ENCODE results near the gene RBM26. TPM values are rescaled to one million over a fixed set of nuclear protein-coding genes. Genes with fewer than 3 reads are reported as not detected.

The RBM26 gene
- total RNA-seq = 10 to 100 TPM; 54.8 to 57.7 TPM

GRCh38 chr13:79405831-79406596 lies at the start of gene RBM26:
TSS of gene RBM26 (minus strand) at chr13:79406255. CDS start at chr13:79405774, 481 bp downstream.
- no peak within 1 kb of the TSS for H3K27ac Mint-ChIP-seq
- peak within 1 kb of the TSS; percentile 88 for H3K4me3 Mint-ChIP-seq
- ChIA-PET CTCF (interaction anchor here (0.7 to 3.0 kb wide), 7 partner anchors 14 to 135 kb away, joined by 3 to 18 read pairs (median 4); no protein-coding TSS in a partner anchor), POLR2A (interaction anchor here (0.7 to 3.0 kb wide), 10 partner anchors 11 to 95 kb away, joined by 3 to 53 read pairs (median 4); partner anchors contain the start of gene NDFIP2)
- no peaks in the 10 kb centered on the region for H3K27me3 Mint-ChIP-seq
- H3K4me1 Mint-ChIP-seq (ENCODE audit: low read depth) = peaks cover 38% of the 10 kb centered on the region
- DNase-seq = peak; percentile 96
- intact Hi-C loops (cut with micrococcal nuclease) = loop anchor here (1.0 to 5.0 kb wide), 5 partner anchors 13 to 116 kb away; partner anchors contain the start of gene NDFIP2
- no peaks in the 10 kb centered on the region for H3K9me3 Mint-ChIP-seq
- peaks cover 3% of the 10 kb centered on the region for H3K36me3 Mint-ChIP-seq

GRCh38 chr13:79455331-79455730 lies 49.3 kb upstream of the RBM26 start:
- H3K36me3 Mint-ChIP-seq = no peaks in the 10 kb centered on the region
- peaks cover 74% of the 10 kb centered on the region for H3K4me1 Mint-ChIP-seq (ENCODE audit: low read depth)
- POLR2A ChIA-PET = interaction anchor here (6.7 kb wide), 1 partner anchor 26 kb away, joined by 100 read pairs; the partner anchor contains the start of gene NDFIP2
- H3K9me3 Mint-ChIP-seq = no peaks in the 10 kb centered on the region
- H3K27me3 Mint-ChIP-seq = no peaks in the 10 kb centered on the region
- no peak for DNase-seq
- CTCF ChIA-PET = interaction anchor here (0.9 to 2.2 kb wide), 3 partner anchors 25 to 86 kb away, joined by 3 to 13 read pairs (median 3); partner anchors contain the start of gene NDFIP2
- no peak overlapping the region for H3K4me3 Mint-ChIP-seq
- intact Hi-C loops (cut with micrococcal nuclease) = no loop called here
- peak overlapping the region; percentile 54 for H3K27ac Mint-ChIP-seq

- H3K4me1 Mint-ChIP-seq (ENCODE audit: low read depth) = peaks cover 85% of the 10 kb centered on the region
- peak overlapping the region; percentile 97 for H3K27ac Mint-ChIP-seq
- ChIA-PET POLR2A (interaction anchor here (0.6 to 4.6 kb wide), 5 partner anchors 26 to 58 kb away, joined by 3 to 114 read pairs (median 4); partner anchors contain the start of genes NDFIP2 and RBM26), CTCF (interaction anchor here (1.0 to 2.5 kb wide), 3 partner anchors 25 to 88 kb away, joined by 3 to 29 read pairs (median 5); partner anchors contain the start of gene NDFIP2)
- no peak for DNase-seq
- no peaks in the 10 kb centered on the region for H3K9me3 Mint-ChIP-seq
- peak overlapping the region; percentile 74 for H3K4me3 Mint-ChIP-seq
- no peaks in the 10 kb centered on the region for H3K36me3 Mint-ChIP-seq
- no peaks in the 10 kb centered on the region for H3K27me3 Mint-ChIP-seq
- intact Hi-C loops (cut with micrococcal nuclease) = no loop called here
Observed at GRCh38 chr13:79452239-79452913, 46.3 kb upstream of the RBM26 start.

- intact Hi-C loops (cut with micrococcal nuclease) = loop anchor here (1.0 to 2.0 kb wide), 7 partner anchors 23 to 71 kb away; partner anchors contain the start of genes NDFIP2 and RBM26
- Mint-ChIP-seq H3K4me3 (peak overlapping the region; percentile 74), H3K27me3 (no peaks in the 10 kb centered on the region), H3K9me3 (no peaks in the 10 kb centered on the region), H3K36me3 (no peaks in the 10 kb centered on the region), H3K27ac (peak overlapping the region; percentile 97), H3K4me1 (ENCODE audit: low read depth) (peaks cover 84% of the 10 kb centered on the region)
- ChIA-PET POLR2A (interaction anchor here (0.6 to 4.6 kb wide), 6 partner anchors 31 to 66 kb away, joined by 3 to 114 read pairs (median 4); partner anchors contain the start of genes NDFIP2 and RBM26), CTCF (interaction anchor here (1.0 to 2.5 kb wide), 5 partner anchors 24 to 89 kb away, joined by 3 to 29 read pairs (median 5); partner anchors contain the start of genes NDFIP2 and RBM26)
- peak; percentile 98 for DNase-seq
Observed at GRCh38 chr13:79451500-79451962, 45.5 kb upstream of the RBM26 start.

GRCh38 chr13:79450110-79450509 lies 44.1 kb upstream of the RBM26 start:
- Mint-ChIP-seq H3K4me1 (ENCODE audit: low read depth) (peaks cover 85% of the 10 kb centered on the region), H3K27me3 (no peaks in the 10 kb centered on the region), H3K27ac (peak overlapping the region; percentile 68), H3K4me3 (no peak overlapping the region), H3K9me3 (no peaks in the 10 kb centered on the region), H3K36me3 (no peaks in the 10 kb centered on the region)
- intact Hi-C loops (cut with micrococcal nuclease) = loop anchor here (1.0 to 2.0 kb wide), 2 partner anchors 8 to 21 kb away; no protein-coding TSS in a partner anchor
- POLR2A ChIA-PET = interaction anchor here (1.0 to 4.6 kb wide), 2 partner anchors 33 to 44 kb away, joined by 4 to 114 read pairs; partner anchors contain the start of genes NDFIP2 and RBM26
- CTCF ChIA-PET = interaction anchor here (1.2 to 2.5 kb wide), 2 partner anchors 32 to 90 kb away, joined by 4 to 29 read pairs; partner anchors contain the start of gene NDFIP2
- peak; percentile 72 for DNase-seq

GRCh38 chr13:79448413-79448812 lies 42.4 kb upstream of the RBM26 start:
- Mint-ChIP-seq H3K9me3 (no peaks in the 10 kb centered on the region), H3K27me3 (no peaks in the 10 kb centered on the region), H3K4me1 (ENCODE audit: low read depth) (peaks cover 76% of the 10 kb centered on the region), H3K4me3 (no peak overlapping the region), H3K27ac (peak overlapping the region; percentile 3), H3K36me3 (no peaks in the 10 kb centered on the region)
- DNase-seq = no peak
- CTCF ChIA-PET = no interaction called here
- POLR2A ChIA-PET = interaction anchor here (4.6 kb wide), 1 partner anchor 34 kb away, joined by 114 read pairs; the partner anchor contains the start of gene NDFIP2
- intact Hi-C loops (cut with micrococcal nuclease) = no loop called here

- ChIA-PET POLR2A (no interaction called here), CTCF (interaction anchor here (3.1 kb wide), 1 partner anchor 24 kb away, joined by 12 read pairs; no protein-coding TSS in a partner anchor)
- H3K9me3 Mint-ChIP-seq = no peaks in the 10 kb centered on the region
- H3K4me1 Mint-ChIP-seq (ENCODE audit: low read depth) = peaks cover 70% of the 10 kb centered on the region
- no peaks in the 10 kb centered on the region for H3K27me3 Mint-ChIP-seq
- no peaks in the 10 kb centered on the region for H3K36me3 Mint-ChIP-seq
- DNase-seq = no peak
- intact Hi-C loops (cut with micrococcal nuclease) = no loop called here
- no peak overlapping the region for H3K27ac Mint-ChIP-seq
- H3K4me3 Mint-ChIP-seq = no peak overlapping the region
Observed at GRCh38 chr13:79447741-79448140, 41.7 kb upstream of the RBM26 start.

- H3K4me3 Mint-ChIP-seq = no peak overlapping the region
- no peak for DNase-seq
- no peaks in the 10 kb centered on the region for H3K9me3 Mint-ChIP-seq
- H3K27ac Mint-ChIP-seq = no peak overlapping the region
- peaks cover 66% of the 10 kb centered on the region for H3K4me1 Mint-ChIP-seq (ENCODE audit: low read depth)
- H3K36me3 Mint-ChIP-seq = no peaks in the 10 kb centered on the region
- CTCF ChIA-PET = interaction anchor here (0.7 to 3.1 kb wide), 2 partner anchors 23 to 94 kb away, joined by 3 to 12 read pairs; no protein-coding TSS in a partner anchor
- intact Hi-C loops (cut with micrococcal nuclease) = no loop called here
- H3K27me3 Mint-ChIP-seq = no peaks in the 10 kb centered on the region
- POLR2A ChIA-PET = interaction anchor here (1.9 kb wide), 1 partner anchor 34 kb away, joined by 10 read pairs; the partner anchor contains the start of gene NDFIP2
Observed at GRCh38 chr13:79447141-79447540, 41.1 kb upstream of the RBM26 start.

- DNase-seq = peak; percentile 39
- Mint-ChIP-seq H3K4me1 (ENCODE audit: low read depth) (peaks cover 56% of the 10 kb centered on the region), H3K27ac (peak overlapping the region; percentile 40)
Observed at GRCh38 chr13:79445968-79446645, 40.1 kb upstream of the RBM26 start.

GRCh38 chr13:79442706-79443105 lies 36.7 kb upstream of the RBM26 start:
- Mint-ChIP-seq H3K27me3 (no peaks in the 10 kb centered on the region), H3K27ac (no peak overlapping the region), H3K4me1 (ENCODE audit: low read depth) (peaks cover 26% of the 10 kb centered on the region), H3K36me3 (no peaks in the 10 kb centered on the region), H3K4me3 (no peak overlapping the region), H3K9me3 (no peaks in the 10 kb centered on the region)
- intact Hi-C loops (cut with micrococcal nuclease) = no loop called here
- no peak for DNase-seq
- ChIA-PET POLR2A (no interaction called here), CTCF (interaction anchor here (0.7 to 3.2 kb wide), 5 partner anchors 19 to 100 kb away, joined by 3 to 10 read pairs (median 3); partner anchors contain the start of gene NDFIP2)

More at GRCh38 chr13:79445968-79446645, 40.1 kb upstream of the RBM26 start:
- no peaks in the 10 kb centered on the region for H3K27me3 Mint-ChIP-seq
- POLR2A ChIA-PET = interaction anchor here (1.4 to 1.9 kb wide), 2 partner anchors 35 to 40 kb away, joined by 5 to 10 read pairs; partner anchors contain the start of genes NDFIP2 and RBM26
- H3K4me3 Mint-ChIP-seq = no peak overlapping the region
- no peaks in the 10 kb centered on the region for H3K9me3 Mint-ChIP-seq
- no peaks in the 10 kb centered on the region for H3K36me3 Mint-ChIP-seq
- CTCF ChIA-PET = interaction anchor here (0.7 to 3.1 kb wide), 5 partner anchors 10 to 95 kb away, joined by 3 to 12 read pairs (median 3); no protein-coding TSS in a partner anchor
- intact Hi-C loops (cut with micrococcal nuclease) = no loop called here

GRCh38 chr13:79442221-79442620 lies 36.2 kb upstream of the RBM26 start:
- CTCF ChIA-PET = interaction anchor here (1.0 to 3.2 kb wide), 4 partner anchors 18 to 101 kb away, joined by 3 to 10 read pairs (median 4); partner anchors contain the start of gene NDFIP2
- POLR2A ChIA-PET = no interaction called here
- Mint-ChIP-seq H3K9me3 (no peaks in the 10 kb centered on the region), H3K4me1 (ENCODE audit: low read depth) (peaks cover 22% of the 10 kb centered on the region), H3K27me3 (no peaks in the 10 kb centered on the region), H3K4me3 (no peak overlapping the region), H3K27ac (no peak overlapping the region), H3K36me3 (no peaks in the 10 kb centered on the region)
- DNase-seq = no peak
- intact Hi-C loops (cut with micrococcal nuclease) = no loop called here
